ENCODE results near the gene OR2F2. TPM values are rescaled to one million over a fixed set of nuclear protein-coding genes. Genes with fewer than 3 reads are reported as not detected.

OR2F2 gene
- total RNA-seq, 1 donor from 2014 or later = not detected

DNA sequence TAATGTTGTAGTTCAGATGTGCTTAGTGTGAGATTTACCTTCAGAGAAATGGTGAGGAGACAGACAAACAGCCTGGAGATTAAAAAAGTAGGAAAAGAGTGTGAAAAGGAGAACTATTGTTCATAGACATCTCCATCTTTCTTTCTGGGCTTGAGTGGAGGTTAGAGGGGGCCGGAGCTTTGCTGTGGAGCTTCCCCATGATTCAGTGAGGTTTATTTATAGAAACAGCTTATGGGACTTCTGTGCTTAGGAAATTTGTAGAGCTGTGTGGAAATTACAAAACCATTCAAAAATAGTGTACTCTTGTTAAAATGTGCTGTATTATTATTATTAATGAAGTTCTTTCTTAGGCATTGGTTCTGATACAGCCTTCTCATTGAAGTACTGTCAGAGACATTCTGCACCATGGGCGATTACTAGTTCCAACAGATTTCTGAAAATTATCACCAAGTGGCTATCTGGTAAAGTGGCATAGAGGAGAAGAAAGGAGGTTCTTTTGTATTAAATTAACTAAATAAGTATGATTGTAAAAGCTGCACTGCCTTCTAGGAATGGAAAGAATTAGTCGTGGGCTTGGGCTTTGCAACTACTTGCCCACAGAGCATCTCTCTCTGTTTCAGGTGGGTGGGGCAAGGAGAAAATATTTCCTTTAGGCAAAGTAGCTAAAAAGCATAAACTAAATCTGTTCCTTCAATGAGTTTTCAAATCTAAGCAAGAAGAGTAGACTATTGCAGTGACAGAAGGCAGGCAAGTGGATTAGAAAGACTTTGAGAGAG is 24.4 kb upstream of the OR2F2 start:
- intact Hi-C loops (cut with DNase I) = no loop called here
- DNase-seq (ENCODE audit: missing footprints) (no peak), ATAC-seq (no peak)

DNA sequence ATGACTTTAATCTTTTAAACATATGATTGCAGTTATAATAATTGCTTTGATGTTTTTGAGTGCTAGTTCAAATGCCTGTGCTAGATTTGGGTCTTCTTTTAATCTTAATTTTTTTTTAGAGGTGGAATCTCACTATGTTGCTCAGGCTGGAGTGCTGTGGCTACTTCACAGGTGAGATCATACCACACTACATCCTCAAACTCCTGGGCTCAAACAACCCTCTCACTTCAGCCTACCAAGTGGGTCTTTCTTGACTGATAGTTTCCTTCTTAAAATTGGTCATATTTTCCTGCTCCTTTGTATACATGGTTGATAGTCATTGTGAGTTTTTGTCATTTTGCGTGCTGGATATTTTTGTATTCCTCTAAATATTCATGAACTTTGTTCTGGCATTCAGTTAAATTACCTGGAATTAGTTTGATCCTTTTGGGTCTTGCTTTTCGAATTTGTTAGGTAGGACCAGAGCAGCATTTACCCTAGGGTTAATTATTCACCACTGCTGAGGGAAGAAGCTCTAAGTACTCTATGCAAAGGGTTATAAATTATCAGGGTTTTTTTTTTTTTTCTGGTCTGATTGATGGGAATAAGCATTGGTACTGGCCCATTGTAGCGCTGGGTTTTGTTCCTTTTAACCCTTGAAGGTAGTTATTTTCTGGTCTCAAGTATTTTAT is 21.0 kb upstream of the OR2F2 start:
- DNase-seq (ENCODE audit: missing footprints) (no peak), ATAC-seq (no peak)
- intact Hi-C loops (cut with DNase I) = no loop called here

DNA sequence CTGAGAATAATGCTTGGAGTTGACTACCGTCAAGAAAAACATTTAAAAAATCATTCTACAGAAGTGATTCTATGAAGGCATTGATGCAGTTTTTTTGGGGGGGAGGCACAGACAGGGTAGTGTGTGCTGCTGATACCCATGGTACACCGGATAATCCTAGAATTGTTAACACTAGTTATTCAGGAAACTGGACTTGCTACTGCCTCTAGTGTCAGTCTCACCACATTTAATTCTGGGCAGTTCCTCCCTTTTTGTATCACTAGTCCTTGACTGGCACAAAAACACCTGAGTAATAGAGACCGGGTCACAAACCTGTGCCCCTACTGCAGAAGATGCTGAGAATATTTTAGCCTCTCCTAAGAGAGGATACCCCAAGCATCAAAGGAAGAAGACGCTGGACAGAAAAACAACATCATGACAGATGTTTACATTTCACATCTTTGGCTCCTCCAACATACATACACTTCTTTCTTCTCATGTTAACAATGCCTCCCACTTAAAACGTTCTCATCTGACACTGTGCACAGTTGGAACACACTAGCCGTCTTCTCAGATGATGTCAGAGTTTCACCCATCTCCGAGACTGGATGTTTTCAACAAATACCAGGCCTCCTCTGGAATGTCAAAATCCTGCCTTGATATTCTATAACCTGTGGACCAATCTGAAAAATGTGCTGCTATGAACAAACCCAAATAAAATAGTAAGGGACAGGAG is 19.9 kb upstream of the OR2F2 start:
- no peak for ATAC-seq
- DNase-seq (ENCODE audit: missing footprints) = no peak
- intact Hi-C loops (cut with DNase I) = no loop called here

DNA sequence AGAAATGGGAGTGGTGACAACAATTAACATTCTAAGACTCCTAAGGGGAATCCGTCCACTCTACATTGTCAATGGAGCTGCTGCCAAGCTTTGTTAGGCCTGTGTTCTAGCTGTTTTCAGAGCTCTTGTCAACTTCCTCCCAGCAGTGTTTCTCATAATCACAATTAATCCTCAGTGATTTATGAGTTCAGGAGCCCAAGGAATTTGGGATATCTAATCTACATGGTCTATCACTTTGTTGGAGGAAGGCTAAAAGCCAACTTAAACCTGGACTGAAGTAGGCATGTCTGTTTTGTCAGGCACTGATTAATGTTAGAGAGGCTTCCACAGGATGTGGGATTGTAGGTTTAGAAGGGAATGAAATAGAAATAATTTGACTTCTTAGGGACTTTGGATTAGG is 10.2 kb upstream of the OR2F2 start:
- intact Hi-C loops (cut with DNase I) = no loop called here
- no peak for DNase-seq (ENCODE audit: missing footprints)
- ATAC-seq = no peak

DNA sequence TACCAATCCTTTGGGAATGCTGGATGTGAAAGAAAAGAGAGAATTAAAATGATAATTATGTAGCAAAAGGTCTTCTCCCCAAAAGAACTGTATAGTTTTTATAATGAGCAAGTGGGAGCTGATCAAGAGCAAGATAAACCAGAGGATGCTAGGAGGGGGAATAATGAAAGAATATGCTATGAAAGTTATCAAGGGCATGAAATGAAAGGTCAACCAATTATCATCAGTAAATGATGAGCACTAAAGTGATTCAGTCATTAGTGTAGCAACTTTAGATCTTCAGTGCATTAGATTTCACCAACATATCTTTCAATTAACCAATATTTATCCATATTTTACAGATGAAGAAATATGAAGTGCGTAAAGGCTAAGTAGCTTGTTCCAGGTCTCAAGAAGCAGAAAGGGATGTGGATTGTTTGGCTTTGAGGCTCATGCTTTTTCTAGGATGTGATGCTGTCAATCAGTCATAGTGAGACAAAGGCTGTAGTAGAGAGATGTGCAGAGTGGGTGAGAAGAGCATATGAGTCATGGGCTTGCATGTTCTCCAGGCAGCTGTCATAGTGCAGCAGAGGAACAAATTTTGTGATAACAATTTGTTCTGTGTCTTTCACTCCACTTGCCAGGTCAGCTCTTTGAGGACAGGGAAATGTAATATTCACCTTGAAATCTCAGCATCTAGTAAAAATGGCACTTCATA is 5.7 kb upstream of the OR2F2 start:
- intact Hi-C loops (cut with DNase I) = no loop called here
- ATAC-seq (no peak), DNase-seq (ENCODE audit: missing footprints) (no peak)

DNA sequence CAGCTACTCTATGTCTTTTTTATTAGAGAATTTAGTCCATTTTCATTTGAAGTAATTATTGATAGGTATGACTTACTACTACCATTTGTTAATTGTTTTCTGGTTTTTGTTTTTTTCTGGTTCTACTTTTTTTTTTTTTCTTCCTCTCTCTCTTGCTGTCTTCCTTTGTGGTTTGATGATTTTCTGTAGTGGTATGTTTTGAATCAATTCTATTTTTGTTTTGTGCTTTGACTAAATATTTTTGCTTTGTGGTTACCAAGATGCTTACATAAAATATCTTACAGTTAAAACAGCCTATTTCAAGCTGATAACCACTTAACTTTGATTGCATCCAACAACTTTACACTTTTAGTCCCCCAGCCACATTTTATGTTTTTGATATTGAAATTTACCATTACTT is 3.3 kb upstream of the OR2F2 start:
- no peak for DNase-seq (ENCODE audit: missing footprints)
- intact Hi-C loops (cut with DNase I) = no loop called here
- ATAC-seq = no peak

DNA sequence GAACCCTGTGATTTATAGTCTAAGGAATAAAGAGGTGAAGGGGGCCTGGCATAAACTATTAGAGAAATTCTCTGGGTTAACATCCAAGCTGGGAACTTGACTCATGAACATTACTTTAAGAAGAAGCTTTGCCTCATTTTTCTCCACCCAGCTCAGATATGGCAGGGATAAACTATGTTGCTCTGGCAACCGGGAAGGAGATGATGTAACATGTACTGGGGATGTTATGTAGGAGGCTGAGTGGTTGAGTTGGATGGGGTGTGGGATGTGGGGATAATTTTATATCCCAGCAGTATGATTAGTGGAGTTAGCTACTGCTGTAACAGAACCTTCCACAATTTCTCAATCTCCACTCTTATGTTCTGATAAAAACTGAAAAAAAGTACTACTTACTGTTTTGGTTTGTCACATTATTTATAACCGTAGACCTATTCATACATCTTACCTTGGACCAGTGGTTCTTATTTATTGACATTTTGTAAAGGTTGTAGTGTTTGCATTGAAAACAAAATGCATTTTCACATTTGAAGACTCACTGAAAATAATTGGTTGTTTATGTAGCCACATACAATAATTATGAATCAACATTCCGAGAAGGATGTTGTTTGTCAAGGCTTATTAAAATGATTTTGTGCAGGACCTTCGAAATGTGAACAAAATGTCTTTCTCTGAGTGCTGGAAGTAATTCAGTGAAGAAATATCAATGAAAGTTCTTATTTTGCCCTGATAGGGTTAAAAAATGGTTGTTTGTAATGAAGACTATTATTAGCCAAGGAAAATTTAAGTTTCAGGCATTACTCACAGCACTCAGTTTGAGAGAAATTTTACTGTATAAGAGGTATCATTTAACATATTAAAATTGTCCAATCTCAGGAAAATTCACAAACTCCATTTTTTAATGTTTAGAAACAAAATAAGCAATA is 1.3 kb downstream of the OR2F2 start:
- DNase-seq (ENCODE audit: missing footprints) = no peak
- ATAC-seq = no peak
- intact Hi-C loops (cut with DNase I) = no loop called here

DNA sequence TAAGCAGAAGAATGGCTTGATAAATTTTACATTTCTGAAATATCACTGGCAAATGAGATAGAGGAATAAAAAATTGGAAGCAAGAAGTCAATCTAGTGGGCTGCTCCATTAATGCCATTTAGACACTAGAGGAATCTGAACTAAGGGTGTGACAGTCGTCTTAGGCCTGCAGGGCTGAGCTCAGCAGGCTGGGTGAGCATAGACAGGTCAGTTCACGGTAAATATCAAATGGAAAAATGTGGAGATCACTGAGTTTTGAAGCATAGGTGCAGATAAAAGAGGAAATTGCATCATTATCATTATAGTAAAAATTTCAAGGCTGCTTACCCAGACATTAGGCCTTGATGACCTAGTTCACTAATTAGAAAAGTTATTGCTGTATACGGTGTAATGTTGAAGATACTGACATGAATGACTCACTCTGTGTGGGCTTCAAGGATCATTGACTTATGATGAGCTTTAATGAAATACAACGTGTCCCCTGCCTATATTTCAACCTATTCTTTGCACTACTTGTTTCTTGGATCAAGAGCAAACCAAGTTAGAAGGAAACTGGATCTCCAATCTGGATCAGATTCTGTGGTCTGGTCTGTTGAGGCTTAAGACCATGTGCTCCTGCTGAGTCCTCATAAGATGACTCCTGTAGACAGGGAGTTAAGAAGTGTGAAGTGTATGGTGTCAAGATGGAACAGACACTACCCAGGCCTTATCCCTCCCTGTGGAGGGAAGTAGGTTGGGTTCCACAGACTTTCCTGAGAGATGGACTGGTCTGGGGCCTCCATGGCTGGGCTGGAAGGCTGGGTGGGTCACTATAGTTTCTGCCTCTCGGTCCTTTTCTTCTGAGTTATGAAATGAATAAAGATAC is 3.6 kb downstream of the OR2F2 start:
- intact Hi-C loops (cut with DNase I) = no loop called here
- ATAC-seq (no peak), DNase-seq (ENCODE audit: missing footprints) (no peak)

DNA sequence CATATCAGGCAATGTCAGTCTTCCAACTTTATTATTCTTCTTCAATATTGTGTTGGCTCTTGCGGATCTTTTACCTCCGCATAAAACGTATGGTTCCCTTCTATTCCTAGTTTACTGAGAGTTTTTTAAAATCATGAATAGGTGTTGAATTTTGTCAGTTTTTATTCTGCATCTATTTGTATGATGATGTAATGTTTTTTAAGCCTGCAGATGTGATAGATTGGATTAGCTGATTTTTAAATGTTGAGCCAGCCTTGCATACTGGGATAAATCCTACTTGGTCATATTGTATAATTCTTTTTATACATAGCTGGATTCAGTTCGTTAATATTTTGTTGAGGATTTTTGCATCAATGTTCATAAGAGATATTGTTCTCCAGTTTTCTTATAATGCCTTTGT is 10.4 kb downstream of the OR2F2 start:
- DNase-seq (ENCODE audit: missing footprints) = no peak
- intact Hi-C loops (cut with DNase I) = no loop called here
- no peak for ATAC-seq

DNA sequence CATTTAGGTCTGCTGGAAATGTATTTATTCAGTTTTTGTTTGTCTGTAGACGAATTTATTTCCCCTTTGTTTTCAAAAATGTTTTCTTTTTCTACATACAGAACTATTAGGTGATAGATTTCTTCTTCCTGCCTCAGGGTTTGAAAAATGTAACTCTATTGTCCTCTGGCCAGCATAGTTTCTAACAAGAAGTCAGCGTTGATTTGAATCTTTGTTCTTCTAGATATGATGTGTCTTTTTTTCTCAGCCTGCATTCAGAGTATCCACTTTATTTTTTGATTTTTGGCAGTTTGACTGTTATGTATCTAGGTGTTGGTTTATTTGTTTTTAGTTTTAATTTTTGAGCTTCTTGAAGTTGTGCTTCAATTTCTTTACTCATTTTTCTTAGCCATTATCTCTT is 12.1 kb downstream of the OR2F2 start:
- DNase-seq (ENCODE audit: missing footprints) = no peak
- ATAC-seq = no peak
- intact Hi-C loops (cut with DNase I) = no loop called here

DNA sequence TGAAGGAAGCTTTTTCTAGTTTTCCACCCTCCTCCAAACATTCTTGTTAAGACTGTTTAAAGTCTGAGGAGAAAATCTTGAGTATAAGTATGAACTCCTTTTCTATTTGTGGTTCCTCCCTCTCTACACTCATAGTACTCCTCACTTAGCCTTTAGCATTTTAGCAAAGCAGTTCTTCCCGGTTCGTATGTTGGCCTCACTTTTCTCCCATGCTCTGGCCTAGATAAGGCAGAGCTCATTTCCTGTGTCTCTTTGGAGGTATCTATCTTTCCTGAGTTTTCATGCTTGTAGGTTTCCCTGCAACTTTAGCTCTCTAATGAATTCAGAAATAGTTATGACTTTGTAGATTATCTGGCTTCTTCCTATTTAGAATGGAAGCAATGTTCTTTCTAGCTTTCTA is 13.7 kb downstream of the OR2F2 start:
- ATAC-seq (no peak), DNase-seq (ENCODE audit: missing footprints) (no peak)
- intact Hi-C loops (cut with DNase I) = no loop called here

DNA sequence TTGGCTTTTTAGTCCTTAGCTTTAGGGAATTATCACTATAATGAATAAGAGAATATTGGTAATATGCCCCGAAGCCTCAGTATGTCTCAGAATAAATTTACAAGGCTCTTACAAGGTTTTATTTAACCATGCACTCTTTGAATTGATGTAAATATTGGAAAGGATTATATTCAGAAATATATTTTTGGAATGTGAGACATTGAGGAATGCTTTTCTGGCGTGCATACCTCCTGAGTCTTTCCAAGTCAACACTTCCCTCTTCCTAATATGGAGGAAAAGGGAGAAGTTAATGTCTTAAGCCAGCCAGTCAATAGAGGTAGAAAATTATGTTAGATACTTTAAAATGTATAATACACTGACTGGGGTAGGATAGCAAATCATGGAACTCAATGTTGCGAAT is 18.4 kb downstream of the OR2F2 start:
- intact Hi-C loops (cut with DNase I) = no loop called here
- no peak for ATAC-seq
- DNase-seq (ENCODE audit: missing footprints) = no peak

DNA sequence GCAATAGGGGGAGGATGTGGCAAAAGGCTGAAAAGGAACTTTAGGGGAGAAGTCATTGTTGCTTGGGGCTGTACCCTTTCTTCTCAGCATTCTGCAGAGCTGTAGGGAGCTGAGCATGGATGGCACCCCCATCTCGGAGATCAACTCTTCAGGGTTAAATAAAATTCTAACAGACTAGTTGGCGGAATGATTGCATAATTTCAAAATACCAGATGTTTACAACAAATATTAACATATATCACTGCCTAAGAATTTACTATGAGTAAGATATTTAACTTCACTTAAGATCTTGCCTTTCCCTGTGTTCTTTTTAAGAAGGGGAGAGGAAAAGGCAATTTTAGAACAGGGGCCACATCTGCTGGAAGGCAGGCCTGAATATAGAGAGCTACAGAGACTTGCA is 19.1 kb downstream of the OR2F2 start:
- intact Hi-C loops (cut with DNase I) = no loop called here
- ATAC-seq = no peak
- no peak for DNase-seq (ENCODE audit: missing footprints)

DNA sequence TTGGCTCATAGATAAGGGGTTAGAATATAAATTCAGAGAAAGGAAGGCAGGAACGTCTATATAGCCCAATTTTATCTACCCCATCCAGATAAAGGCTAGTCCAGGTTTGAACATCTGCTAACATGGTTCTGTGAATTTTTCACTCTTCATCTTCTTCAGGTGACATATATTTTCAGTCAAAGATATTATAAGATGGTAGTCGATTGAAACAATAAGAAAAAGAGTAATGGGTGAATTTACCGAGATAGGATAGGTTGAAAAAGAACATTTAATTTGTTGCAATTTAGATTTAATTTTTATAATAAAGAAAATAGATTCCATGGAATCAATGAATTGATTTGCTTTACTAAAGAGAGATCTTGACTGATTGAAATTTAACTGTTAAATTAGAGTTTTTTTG is 19.5 kb downstream of the OR2F2 start, which contains the start of gene OR2F1:
TSS of gene OR2F1 (plus strand) at position 301 of the 400 bp plus-strand sequence. CDS start 5,127 bp downstream, outside the sequence.
- intact Hi-C loops (cut with DNase I) = no loop called here
- DNase-seq (ENCODE audit: missing footprints) (no peak), ATAC-seq (no peak)

DNA sequence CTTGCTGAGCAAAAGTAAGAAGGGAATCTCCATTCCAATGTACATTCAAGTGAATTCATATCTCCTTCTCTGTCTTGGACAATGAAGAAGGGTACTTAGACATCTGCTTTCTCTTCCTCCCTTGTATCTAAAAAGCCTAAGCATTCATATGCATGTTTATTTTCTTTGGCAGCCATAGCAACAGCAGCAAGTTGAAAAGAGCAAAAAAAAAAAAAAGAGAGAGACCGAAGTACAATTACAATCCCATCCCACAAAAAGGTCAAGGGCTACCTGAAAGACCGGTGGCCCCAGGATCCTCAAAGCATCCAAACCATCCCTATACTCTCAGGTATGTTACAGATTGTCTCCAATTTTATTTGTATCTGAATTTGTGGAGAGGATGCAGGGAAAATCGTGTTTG is 23.7 kb downstream of the OR2F2 start:
- intact Hi-C loops (cut with DNase I) = no loop called here
- DNase-seq (ENCODE audit: missing footprints) = no peak
- ATAC-seq = no peak

DNA sequence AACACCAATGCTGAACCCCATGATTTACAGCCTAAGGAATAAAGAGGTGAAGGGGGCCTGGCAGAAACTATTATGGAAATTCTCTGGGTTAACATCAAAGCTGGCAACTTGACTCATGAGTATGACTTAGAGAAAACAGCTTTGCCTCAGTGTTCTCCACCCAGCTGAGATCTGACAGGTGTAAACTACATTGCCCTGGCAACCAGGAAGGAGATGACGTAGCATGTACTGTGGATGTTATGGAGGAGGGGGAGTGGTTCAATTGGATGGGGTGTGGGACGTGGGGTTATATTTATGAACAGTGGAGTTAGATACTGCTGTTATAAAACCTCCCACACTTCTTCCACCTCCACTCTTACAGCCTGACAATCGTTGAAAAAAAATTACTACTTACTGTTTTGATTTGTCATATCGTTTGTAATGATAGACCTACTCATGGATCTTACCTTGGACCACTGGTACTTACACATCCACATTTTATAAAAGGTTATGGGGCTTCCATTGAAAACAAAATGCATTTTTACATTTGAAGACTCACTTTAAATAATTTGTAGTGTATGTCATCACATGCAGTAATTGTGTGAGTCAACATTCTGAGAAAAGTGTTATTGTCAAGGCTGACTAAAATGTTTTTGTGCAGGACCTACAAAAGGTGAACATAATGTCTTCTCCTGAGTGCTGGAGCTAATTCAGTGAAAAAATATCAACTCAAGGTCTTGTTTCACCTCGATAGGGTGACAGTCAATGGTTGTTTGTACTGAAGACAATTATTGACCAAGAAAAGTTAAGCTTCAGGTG is 26.0 kb downstream of the OR2F2 start:
- ATAC-seq (no peak), DNase-seq (ENCODE audit: missing footprints) (no peak)
- intact Hi-C loops (cut with DNase I) = no loop called here

DNA sequence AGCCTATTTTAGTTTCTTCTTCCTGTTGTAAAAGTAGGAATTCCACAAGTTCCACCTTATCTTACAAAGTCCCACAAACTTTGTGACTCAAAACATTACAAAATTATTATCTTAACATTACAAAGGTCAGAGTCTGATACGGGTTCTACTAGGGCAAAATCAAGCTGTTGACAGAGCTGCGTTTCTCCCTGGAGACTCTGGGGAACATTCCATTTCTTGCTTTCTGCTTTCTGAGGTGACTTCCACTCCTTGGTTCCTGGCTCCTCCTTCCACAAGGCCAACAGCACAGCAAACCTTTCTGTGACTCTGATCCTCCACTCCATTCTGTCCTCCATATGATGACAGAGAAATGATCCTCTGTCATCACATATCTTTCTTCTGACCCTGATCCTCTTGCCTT is 30.2 kb downstream of the OR2F2 start:
- DNase-seq (ENCODE audit: missing footprints) = no peak
- intact Hi-C loops (cut with DNase I) = no loop called here
- no peak for ATAC-seq
